CD4-positive, alpha-beta T cell (primary cell): ENCODE measurements around the gene GFPT2. TPM values are rescaled to one million over a fixed set of nuclear protein-coding genes. Genes with fewer than 3 reads are reported as not detected.

Experiments
- ATAC-seq: fragments of 200-7000 bp; cut with Tn5 transposase; one replicate; pipeline ENCODE4 v1.10.0; 2022; ENCODE audit warnings: mild to moderate bottlenecking; ENCODE audit not compliant: poor library complexity
- CTCF ChIA-PET: fragments of 350-600 bp; sonication (Branson Sonifier 250); formaldehyde crosslinking; loops from one replicate; lab custom pipeline; 2021; ENCODE audit warnings: antibody characterized with exemption, inconsistent platforms; lab: Charles Lee
- POLR2A ChIA-PET: fragments of 350-600 bp; sonication (Branson Sonifier 250); formaldehyde crosslinking; loops from one replicate; lab custom pipeline; 2021; ENCODE audit warnings: antibody characterized with exemption, inconsistent platforms; lab: Charles Lee
- DNase-seq, 14 experiments: peaks; one replicate each; pipeline ENCODE4 v3.0.0-alpha.2; 2013 to 2020; ENCODE audit warnings: mixed read lengths in 2 of 14
- H3K27ac ChIP-seq, 2 donors: one replicate each; pipeline versions ENCODE4 v1.5.1 to v1.7.0; 2013; ENCODE audit warnings: low read length in 2 of 2, low read depth in 1 of 2, mild to moderate bottlenecking in 1 of 2
- H3K27me3 ChIP-seq, 2 experiments: 1 replicate in 1 of 2; 2 replicates in 1 of 2; pipeline versions ENCODE4 v1.6.1 to v1.7.0; 2013; ENCODE audit warnings: low read length in 2 of 2, control low read depth in 1 of 2, mild to moderate bottlenecking in 1 of 2, moderate library complexity in 1 of 2; ENCODE audit not compliant: insufficient read depth in 2 of 2, control insufficient read depth in 1 of 2
- H3K36me3 ChIP-seq: one replicate; pipeline ENCODE4 v1.6.1; 2013; ENCODE audit warnings: low read length, control low read depth; ENCODE audit not compliant: insufficient read depth
- H3K4me1 ChIP-seq: one replicate; pipeline ENCODE4 v1.6.1; 2013; ENCODE audit warnings: low read length, control low read depth; ENCODE audit not compliant: insufficient read depth
- H3K4me3 ChIP-seq: one replicate; pipeline ENCODE4 v1.5.1; 2013; ENCODE audit warnings: mild to moderate bottlenecking, low read length, moderate library complexity
- H3K9me3 ChIP-seq, 2 experiments: 1 replicate in 1 of 2; 2 replicates in 1 of 2; pipeline versions ENCODE4 v1.6.1 to v1.7.0; 2013; ENCODE audit warnings: low read length in 2 of 2, mild to moderate bottlenecking in 2 of 2, control low read depth in 1 of 2, moderate library complexity in 1 of 2; ENCODE audit not compliant: control insufficient read depth in 1 of 2, insufficient read depth in 1 of 2
- H3K27ac Mint-ChIP-seq: one replicate; pipeline ENCODE4 v1.8.0; 2020; ENCODE audit warnings: mixed read lengths
- H3K27me3 Mint-ChIP-seq: one replicate; pipeline ENCODE4 v1.8.0; 2021; ENCODE audit warnings: mixed read lengths
- H3K36me3 Mint-ChIP-seq: one replicate; pipeline ENCODE4 v1.8.0; 2021; ENCODE audit warnings: low read depth, mixed read lengths
- H3K4me1 Mint-ChIP-seq: one replicate; pipeline ENCODE4 v1.8.0; 2021; ENCODE audit warnings: low read depth, mixed read lengths
- H3K4me3 Mint-ChIP-seq: one replicate; pipeline ENCODE4 v1.8.0; 2020; ENCODE audit warnings: mild to moderate bottlenecking, mixed read lengths
- H3K9me3 Mint-ChIP-seq: one replicate; pipeline ENCODE4 v1.8.0; 2020; ENCODE audit warnings: mixed read lengths
- intact Hi-C, 2 experiments: fragments of 100-400 bp; cut with DNase I in 1 of 2; cut with micrococcal nuclease in 1 of 2; formaldehyde crosslinking; loops; one replicate each; pipeline versions ENCODE4 v1.15.1 to v1.9.0; 2023 to 2025; cut with DNase I, micrococcal nuclease
- total RNA-seq, 174 experiments: library from RNA in 2 of 174; stranded (reverse) in 2 of 174; gene quantifications; one replicate each; pipeline ENCODE4 v1.2.3 and lab custom pipeline; 2021 to 2026
- TF ChIP-seq, protein P1 (sequence below): fragments of 200-600 bp; IDR thresholded peaks from one replicate; pipeline ENCODE4 v1.8.0; 2022; ENCODE audit warnings: antibody characterized with exemption, mild to moderate bottlenecking

The GFPT2 gene
- total RNA-seq, 2 experiments from 2014 or later = 1.1 to 1.5 TPM

GRCh38 chr5:180347702-180348101 lies 5.4 kb downstream of the GFPT2 start:
- Histone ChIP-seq H3K4me3 (no peak overlapping the region), H3K4me1 (peaks cover 6% of the 10 kb centered on the region), H3K27ac (no peak overlapping the region), H3K36me3 (no peaks in the 10 kb centered on the region), H3K9me3 (no peaks in the 10 kb centered on the region), H3K27me3 (peaks cover 15 to 16% of the 10 kb centered on the region in 2 experiments)
- no peak overlapping the region for H3K27ac Mint-ChIP-seq
- ChIA-PET CTCF (no interaction called here), POLR2A (no interaction called here)
- peaks cover 53% of the 10 kb centered on the region for H3K27me3 Mint-ChIP-seq
- intact Hi-C loops = no loop called here
- no peaks in the 10 kb centered on the region for H3K9me3 Mint-ChIP-seq
- no peak overlapping the region for H3K4me3 Mint-ChIP-seq
- ATAC-seq (no peak), DNase-seq (no peak)
- H3K4me1 Mint-ChIP-seq = no peaks in the 10 kb centered on the region
- TF ChIP-seq, protein P1, sequence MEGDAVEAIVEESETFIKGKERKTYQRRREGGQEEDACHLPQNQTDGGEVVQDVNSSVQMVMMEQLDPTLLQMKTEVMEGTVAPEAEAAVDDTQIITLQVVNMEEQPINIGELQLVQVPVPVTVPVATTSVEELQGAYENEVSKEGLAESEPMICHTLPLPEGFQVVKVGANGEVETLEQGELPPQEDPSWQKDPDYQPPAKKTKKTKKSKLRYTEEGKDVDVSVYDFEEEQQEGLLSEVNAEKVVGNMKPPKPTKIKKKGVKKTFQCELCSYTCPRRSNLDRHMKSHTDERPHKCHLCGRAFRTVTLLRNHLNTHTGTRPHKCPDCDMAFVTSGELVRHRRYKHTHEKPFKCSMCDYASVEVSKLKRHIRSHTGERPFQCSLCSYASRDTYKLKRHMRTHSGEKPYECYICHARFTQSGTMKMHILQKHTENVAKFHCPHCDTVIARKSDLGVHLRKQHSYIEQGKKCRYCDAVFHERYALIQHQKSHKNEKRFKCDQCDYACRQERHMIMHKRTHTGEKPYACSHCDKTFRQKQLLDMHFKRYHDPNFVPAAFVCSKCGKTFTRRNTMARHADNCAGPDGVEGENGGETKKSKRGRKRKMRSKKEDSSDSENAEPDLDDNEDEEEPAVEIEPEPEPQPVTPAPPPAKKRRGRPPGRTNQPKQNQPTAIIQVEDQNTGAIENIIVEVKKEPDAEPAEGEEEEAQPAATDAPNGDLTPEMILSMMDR = no peak
- no peaks in the 10 kb centered on the region for H3K36me3 Mint-ChIP-seq

- no peaks in the 10 kb centered on the region for H3K9me3 Mint-ChIP-seq
- TF ChIP-seq, protein P1 = no peak
- H3K27me3 ChIP-seq = peaks cover 2 to 8% of the 10 kb centered on the region in 2 experiments
- no peak overlapping the region for H3K4me3 ChIP-seq
- ATAC-seq (no peak), DNase-seq (no peak)
- H3K4me1 ChIP-seq = no peaks in the 10 kb centered on the region
- no peak overlapping the region for H3K4me3 Mint-ChIP-seq
- intact Hi-C loops = no loop called here
- H3K9me3 ChIP-seq = no peaks in the 10 kb centered on the region
- CTCF ChIA-PET = no interaction called here
- no peaks in the 10 kb centered on the region for H3K36me3 ChIP-seq
- H3K27me3 Mint-ChIP-seq = peaks cover 45% of the 10 kb centered on the region
- POLR2A ChIA-PET = no interaction called here
- H3K27ac ChIP-seq = no peak overlapping the region
- H3K27ac Mint-ChIP-seq = no peak overlapping the region
- H3K4me1 Mint-ChIP-seq = no peaks in the 10 kb centered on the region
- H3K36me3 Mint-ChIP-seq = no peaks in the 10 kb centered on the region
Measured at GRCh38 chr5:180346358-180346757, 6.8 kb downstream of the GFPT2 start.

DNA sequence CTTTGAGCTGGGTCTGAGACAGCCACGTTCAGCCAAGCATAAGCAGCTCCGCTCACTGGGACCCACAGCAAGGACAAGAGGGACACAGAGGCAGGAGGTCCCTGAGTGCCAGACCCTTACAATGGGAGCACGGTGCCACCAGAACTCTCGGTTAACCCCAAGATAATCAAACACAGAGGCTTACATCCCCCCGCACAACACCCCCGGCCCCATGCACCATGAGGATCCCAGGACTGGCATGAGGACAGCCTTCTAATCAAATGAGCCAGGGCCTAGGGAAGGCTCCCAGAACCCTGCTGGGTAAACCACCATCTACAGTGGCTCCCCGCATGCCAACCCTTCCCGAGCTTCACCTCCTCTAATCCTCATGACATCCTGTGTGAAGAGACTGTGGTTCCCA lies 7.4 kb downstream of the GFPT2 start:
- DNase-seq (no peak), ATAC-seq (no peak)
- Histone ChIP-seq H3K27me3 (peaks cover 0 to 7% of the 10 kb centered on the region in 2 experiments), H3K27ac (no peak overlapping the region), H3K4me1 (no peaks in the 10 kb centered on the region), H3K9me3 (no peaks in the 10 kb centered on the region), H3K36me3 (no peaks in the 10 kb centered on the region), H3K4me3 (no peak overlapping the region)
- TF ChIP-seq, protein P1 = no peak
- intact Hi-C loops = no loop called here
- no peak overlapping the region for H3K4me3 Mint-ChIP-seq
- ChIA-PET POLR2A (no interaction called here), CTCF (no interaction called here)
- no peaks in the 10 kb centered on the region for H3K9me3 Mint-ChIP-seq
- H3K4me1 Mint-ChIP-seq = no peaks in the 10 kb centered on the region
- peaks cover 39% of the 10 kb centered on the region for H3K27me3 Mint-ChIP-seq
- no peaks in the 10 kb centered on the region for H3K36me3 Mint-ChIP-seq
- no peak overlapping the region for H3K27ac Mint-ChIP-seq
